HG03342 (cell line): ENCODE data around the gene RPS3.
"Not testable (repeated sequence)": the region's sequence is repeated elsewhere in the genome, so short reads cannot be mapped to it uniquely, and the experiment has no call there.

Experiments
- ATAC-seq: cut with Tn5 transposase; IDR thresholded peaks from one replicate; pipeline ENCODE4 v1.9.1; 2021; ENCODE audit warnings: mild to moderate bottlenecking, moderate library complexity; ENCODE audit not compliant: unreplicated experiment

The RPS3 gene

GRCh38 chr11:75380245-75380644, 19.1 kb upstream of the RPS3 start:
- no peak for ATAC-seq

GRCh38 chr11:75380716-75381420, 18.4 kb upstream of the RPS3 start:
- ATAC-seq: no peak

- no peak for ATAC-seq
Observed at GRCh38 chr11:75383246-75383645, 16.1 kb upstream of the RPS3 start.

GRCh38 chr11:75384438-75385080, 14.8 kb upstream of the RPS3 start:
- no peak for ATAC-seq

GRCh38 chr11:75386942-75387630, 12.2 kb upstream of the RPS3 start:
- no peak for ATAC-seq

- no peak for ATAC-seq
Observed at GRCh38 chr11:75387736-75388294, 11.5 kb upstream of the RPS3 start.

GRCh38 chr11:75388386-75389275, 10.7 kb upstream of the RPS3 start:
- ATAC-seq: no peak

- ATAC-seq: no peak
Observed at GRCh38 chr11:75389276-75389605, 10.1 kb upstream of the RPS3 start.

GRCh38 chr11:75389925-75390324, 9.4 kb upstream of the RPS3 start:
- no peak for ATAC-seq

GRCh38 chr11:75394085-75394840, 5.1 kb upstream of the RPS3 start:
- ATAC-seq: no peak

- ATAC-seq: no peak
Observed at GRCh38 chr11:75398906-75399305, 412 bp upstream of the RPS3 start.

GRCh38 chr11:75400146-75400865, 988 bp downstream of the RPS3 start:
- ATAC-seq: no peak

- no peak for ATAC-seq
Observed at GRCh38 chr11:75402002-75402773, 2.9 kb downstream of the RPS3 start.

- no peak for ATAC-seq
Observed at GRCh38 chr11:75403037-75403436, 3.7 kb downstream of the RPS3 start.

- no peak for ATAC-seq
Observed at GRCh38 chr11:75403983-75404658, 4.8 kb downstream of the RPS3 start.

- no peak for ATAC-seq
Observed at GRCh38 chr11:75406338-75406777, 7.0 kb downstream of the RPS3 start.

GRCh38 chr11:75408957-75409219, 9.6 kb downstream of the RPS3 start:
- no peak for ATAC-seq

- ATAC-seq: not testable (repeated sequence)
Observed at GRCh38 chr11:75409971-75410370, 10.7 kb downstream of the RPS3 start.
